ENCODE measurements around the gene ZFP92.

Gene ZFP92

DNA sequence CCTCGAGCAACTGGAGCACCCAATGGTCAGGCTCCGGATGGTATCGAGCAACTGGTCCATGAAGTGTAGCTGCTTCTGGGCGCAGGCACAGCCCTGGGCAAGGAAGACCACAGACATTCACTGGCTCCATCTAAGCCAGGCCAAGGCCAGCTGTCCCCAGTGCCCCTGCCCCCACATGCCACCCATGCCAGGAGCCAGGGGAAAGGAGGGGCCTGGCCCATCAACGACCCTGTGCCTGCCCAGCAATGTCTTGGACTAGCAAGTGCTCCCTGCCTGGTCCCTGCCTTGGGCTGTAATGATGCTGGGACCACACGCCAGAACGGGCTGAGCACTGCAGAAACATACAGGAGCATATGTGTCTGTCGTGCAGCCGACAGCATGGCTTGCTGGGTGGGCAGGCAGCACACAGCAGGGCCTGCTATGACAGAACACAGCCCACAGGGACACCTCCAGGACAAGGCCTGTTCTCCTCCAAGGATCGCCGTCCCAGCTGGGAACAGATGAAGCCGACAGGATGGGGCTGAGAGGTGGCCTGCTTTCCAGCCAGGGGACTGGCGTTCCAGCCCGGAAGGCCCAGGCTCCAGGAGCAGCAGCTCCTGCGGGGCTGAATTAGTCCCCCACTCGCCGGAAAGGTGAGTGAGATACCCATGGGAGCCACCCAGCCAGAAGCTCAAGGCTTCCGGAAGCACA, 46.0 kb downstream of the ZFP92 start:
- H3K4me1 ChIP-seq (ENCODE audit: control insufficient read depth, insufficient read depth, low read length, unreplicated experiment), result no peaks in the 10 kb centered on the region
- no peaks in the 10 kb centered on the region for H3K27me3 ChIP-seq (ENCODE audit: insufficient read depth, low read length)
- H2AFZ ChIP-seq (ENCODE audit: low read length, unreplicated experiment), result no peak overlapping the region
- H3K27ac ChIP-seq (ENCODE audit: low read depth, low read length), result no peak overlapping the region
- no peaks in the 10 kb centered on the region for H3K79me2 ChIP-seq (ENCODE audit: control insufficient read depth, insufficient read depth, low read length, unreplicated experiment)
- no peaks in the 10 kb centered on the region for H3K36me3 ChIP-seq (ENCODE audit: insufficient read depth, low read length)
- no peak overlapping the region for H3K4me3 ChIP-seq (ENCODE audit: low read depth, low read length)

GRCh38 chrX:153457827-153458466, 46.7 kb downstream of the ZFP92 start:
- no peak overlapping the region for H3K4me3 ChIP-seq (ENCODE audit: low read depth, low read length)
- H3K27me3 ChIP-seq (ENCODE audit: insufficient read depth, low read length), result no peaks in the 10 kb centered on the region
- H3K27ac ChIP-seq (ENCODE audit: low read depth, low read length), result no peak overlapping the region
- no peaks in the 10 kb centered on the region for H3K36me3 ChIP-seq (ENCODE audit: insufficient read depth, low read length)
- H3K4me1 ChIP-seq (ENCODE audit: control insufficient read depth, insufficient read depth, low read length, unreplicated experiment), result no peaks in the 10 kb centered on the region
- no peaks in the 10 kb centered on the region for H3K79me2 ChIP-seq (ENCODE audit: control insufficient read depth, insufficient read depth, low read length, unreplicated experiment)
- H2AFZ ChIP-seq (ENCODE audit: low read length, unreplicated experiment), result no peak overlapping the region

DNA sequence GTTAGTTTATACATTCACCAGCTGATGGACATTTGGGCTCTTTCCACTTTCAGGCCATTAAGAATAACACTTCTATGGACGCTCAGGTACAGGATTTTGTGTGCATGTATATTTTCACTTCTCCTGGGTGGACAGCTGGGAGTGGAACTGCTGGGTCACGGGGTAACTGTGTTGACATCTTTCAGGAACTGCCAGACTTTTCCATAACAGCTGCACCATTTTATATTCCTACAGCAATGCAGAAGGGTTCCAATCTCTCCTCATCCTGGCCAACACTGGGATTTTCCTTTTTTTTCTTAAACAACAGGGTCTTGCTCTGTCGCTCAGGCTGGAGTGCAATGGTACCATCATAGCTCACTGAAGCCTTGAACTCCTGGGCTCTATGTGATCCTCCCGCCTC, 47.2 kb downstream of the ZFP92 start:
- no peaks in the 10 kb centered on the region for H3K27me3 ChIP-seq (ENCODE audit: insufficient read depth, low read length)
- no peaks in the 10 kb centered on the region for H3K4me1 ChIP-seq (ENCODE audit: control insufficient read depth, insufficient read depth, low read length, unreplicated experiment)
- no peak overlapping the region for H3K27ac ChIP-seq (ENCODE audit: low read depth, low read length)
- no peak overlapping the region for H3K4me3 ChIP-seq (ENCODE audit: low read depth, low read length)
- no peaks in the 10 kb centered on the region for H3K79me2 ChIP-seq (ENCODE audit: control insufficient read depth, insufficient read depth, low read length, unreplicated experiment)
- H3K36me3 ChIP-seq (ENCODE audit: insufficient read depth, low read length), result no peaks in the 10 kb centered on the region
- no peak overlapping the region for H2AFZ ChIP-seq (ENCODE audit: low read length, unreplicated experiment)

DNA sequence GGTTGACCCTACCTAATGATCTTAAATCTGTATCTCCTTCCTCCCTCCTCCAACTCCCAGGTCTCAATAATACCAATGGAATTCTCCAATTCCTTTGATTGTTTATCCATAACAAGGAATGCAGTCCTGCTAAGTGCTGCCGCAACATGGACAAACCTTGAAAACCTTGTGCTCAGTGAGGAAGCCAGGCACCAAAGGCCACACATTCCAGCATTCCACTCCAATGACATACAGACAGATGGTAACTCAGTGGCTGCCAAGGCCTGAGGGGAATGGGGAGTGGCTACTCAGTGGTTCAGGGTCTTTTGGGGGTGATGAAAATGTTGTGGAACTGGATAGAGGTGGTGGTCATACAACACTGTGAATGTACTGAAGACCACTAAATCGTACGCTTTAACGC, 48.7 kb downstream of the ZFP92 start:
- H3K27me3 ChIP-seq (ENCODE audit: insufficient read depth, low read length), result no peaks in the 10 kb centered on the region
- H3K27ac ChIP-seq (ENCODE audit: low read depth, low read length), result no peak overlapping the region
- H3K4me1 ChIP-seq (ENCODE audit: control insufficient read depth, insufficient read depth, low read length, unreplicated experiment), result no peaks in the 10 kb centered on the region
- H2AFZ ChIP-seq (ENCODE audit: low read length, unreplicated experiment), result no peak overlapping the region
- H3K4me3 ChIP-seq (ENCODE audit: low read depth, low read length), result no peak overlapping the region
- H3K36me3 ChIP-seq (ENCODE audit: insufficient read depth, low read length), result no peaks in the 10 kb centered on the region
- H3K79me2 ChIP-seq (ENCODE audit: control insufficient read depth, insufficient read depth, low read length, unreplicated experiment), result no peaks in the 10 kb centered on the region

DNA sequence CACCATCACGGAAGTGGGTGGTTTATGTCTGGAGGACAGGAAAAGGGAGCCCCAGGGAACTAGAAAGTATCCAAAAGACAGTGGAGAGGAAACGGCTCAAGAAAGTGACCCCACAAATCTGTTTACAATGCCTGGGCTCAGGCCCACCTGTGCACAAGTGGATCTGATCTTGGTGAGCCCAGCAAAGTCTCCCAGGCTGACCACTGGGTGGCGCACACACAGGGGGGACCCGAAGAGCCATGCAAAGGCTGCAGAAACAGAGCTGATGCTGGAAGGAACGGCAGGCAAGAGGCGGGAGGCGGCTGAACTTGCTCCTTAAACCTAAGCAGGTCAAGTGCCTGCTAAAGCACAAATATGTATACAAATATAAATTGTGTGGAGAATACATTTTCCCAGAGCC, 49.6 kb downstream of the ZFP92 start:
- no peaks in the 10 kb centered on the region for H3K4me1 ChIP-seq (ENCODE audit: control insufficient read depth, insufficient read depth, low read length, unreplicated experiment)
- H3K4me3 ChIP-seq (ENCODE audit: low read depth, low read length), result no peak overlapping the region
- H3K27me3 ChIP-seq (ENCODE audit: insufficient read depth, low read length), result no peaks in the 10 kb centered on the region
- no peak overlapping the region for H2AFZ ChIP-seq (ENCODE audit: low read length, unreplicated experiment)
- H3K27ac ChIP-seq (ENCODE audit: low read depth, low read length), result no peak overlapping the region
- no peaks in the 10 kb centered on the region for H3K36me3 ChIP-seq (ENCODE audit: insufficient read depth, low read length)
- H3K79me2 ChIP-seq (ENCODE audit: control insufficient read depth, insufficient read depth, low read length, unreplicated experiment), result no peaks in the 10 kb centered on the region
